ENCODE results near the gene ACTN1.

ACTN1 gene

DNA sequence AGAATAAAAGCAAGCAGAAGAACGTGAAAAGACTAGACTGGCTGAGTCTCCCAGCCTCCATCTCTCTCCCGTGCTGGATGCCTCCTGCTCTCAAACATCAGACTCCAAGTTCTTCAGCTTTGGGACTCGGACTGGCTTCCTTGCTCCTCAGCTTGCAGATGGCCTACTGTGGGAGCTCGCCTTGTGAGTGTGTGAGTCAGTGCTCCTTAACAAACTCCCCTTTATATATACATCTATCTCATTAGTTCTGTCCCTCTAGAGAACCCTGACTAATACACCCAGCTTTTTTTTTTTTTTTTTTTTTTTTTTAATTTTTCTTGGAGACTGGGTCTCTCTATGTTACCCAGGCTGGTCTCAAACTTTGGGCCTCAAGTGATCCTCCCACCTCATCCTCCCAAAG lies 46.9 kb downstream of the ACTN1 start:
- H3K4me3 ChIP-seq: no peak overlapping the region
- H3K4me1 ChIP-seq: peaks cover 33% of the 10 kb centered on the region
- H3K27me3 ChIP-seq: no peaks in the 10 kb centered on the region
- H3K36me3 ChIP-seq: peaks cover 16% of the 10 kb centered on the region
- no peak overlapping the region for H3K9ac ChIP-seq
- H4K20me1 ChIP-seq: peaks cover 58% of the 10 kb centered on the region
- H3K27ac ChIP-seq: no peak overlapping the region
- TF ChIP-seq Cebpa-rat (IDR thresholded peaks at IDR 0.05): no peak
- no peak overlapping the region for H3K4me2 ChIP-seq
- H3K9me3 ChIP-seq: no peaks in the 10 kb centered on the region

DNA sequence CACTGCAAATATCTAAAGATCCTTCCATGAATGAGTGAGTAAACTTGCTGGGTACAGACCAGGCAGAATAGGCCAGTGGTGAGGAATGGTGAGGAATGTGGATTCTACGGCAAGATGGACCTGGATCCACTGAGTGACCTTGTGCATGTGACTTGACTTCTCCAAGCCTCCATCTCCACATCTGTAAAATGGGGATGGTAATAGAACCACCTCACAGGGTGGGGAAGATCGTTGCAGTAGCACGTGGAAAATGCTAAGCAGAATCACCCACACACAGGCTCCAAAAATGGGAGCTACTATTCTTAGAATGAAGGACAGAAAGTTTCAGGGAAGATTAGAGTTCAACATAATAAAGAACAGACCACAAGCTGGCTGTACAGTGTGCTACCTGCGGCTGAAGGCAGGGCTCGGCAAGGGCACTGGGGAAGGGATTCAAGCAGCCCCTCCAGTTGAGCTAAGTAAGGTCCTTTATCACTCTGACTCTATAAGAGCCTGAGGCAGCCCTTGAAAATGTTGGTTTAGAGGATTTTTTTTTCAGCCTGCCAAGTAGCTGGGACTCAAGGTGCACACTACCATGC lies 47.5 kb downstream of the ACTN1 start:
- H4K20me1 ChIP-seq: peaks cover 53% of the 10 kb centered on the region
- H3K36me3 ChIP-seq: peaks cover 15% of the 10 kb centered on the region
- no peak overlapping the region for H3K27ac ChIP-seq

DNA sequence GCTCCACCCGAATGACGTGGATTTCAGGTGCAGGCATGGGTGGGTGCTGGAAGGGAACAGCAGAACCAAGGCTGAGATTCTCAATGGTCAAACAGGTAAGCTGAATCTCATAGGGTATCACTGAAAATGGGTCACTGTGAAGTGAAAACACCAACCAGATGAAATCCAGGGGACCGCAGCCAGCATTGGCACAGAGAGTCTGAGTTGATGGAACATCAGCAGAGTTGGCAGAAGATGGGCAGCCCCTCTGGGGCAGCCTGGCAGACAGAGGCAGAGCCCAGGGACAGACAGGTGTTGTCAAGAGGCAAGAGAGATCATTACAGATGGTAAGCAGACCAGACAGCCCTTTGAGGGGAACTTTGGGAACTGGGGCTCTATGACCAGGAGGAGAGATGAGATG lies 48.0 kb downstream of the ACTN1 start:
- Histone ChIP-seq H3K27ac (no peak overlapping the region), H3K4me1 (peaks cover 25% of the 10 kb centered on the region), H3K36me3 (peaks cover 15% of the 10 kb centered on the region), H3K4me3 (no peak overlapping the region), H4K20me1 (peaks cover 50% of the 10 kb centered on the region), H3K4me2 (no peak overlapping the region), H3K9me3 (peaks cover 10% of the 10 kb centered on the region), H3K27me3 (no peaks in the 10 kb centered on the region), H3K9ac (no peak overlapping the region)
- TF ChIP-seq Cebpa-rat (IDR thresholded peaks at IDR 0.05): no peak

More for the DNA sequence above, 47.5 kb downstream of the ACTN1 start:
- peaks cover 5% of the 10 kb centered on the region for H3K9me3 ChIP-seq
- peaks cover 29% of the 10 kb centered on the region for H3K4me1 ChIP-seq
- no peak overlapping the region for H3K9ac ChIP-seq
- no peak overlapping the region for H3K4me2 ChIP-seq
- no peaks in the 10 kb centered on the region for H3K27me3 ChIP-seq
- no peak for TF ChIP-seq Cebpa-rat (IDR thresholded peaks at IDR 0.05)
- H3K4me3 ChIP-seq: no peak overlapping the region

DNA sequence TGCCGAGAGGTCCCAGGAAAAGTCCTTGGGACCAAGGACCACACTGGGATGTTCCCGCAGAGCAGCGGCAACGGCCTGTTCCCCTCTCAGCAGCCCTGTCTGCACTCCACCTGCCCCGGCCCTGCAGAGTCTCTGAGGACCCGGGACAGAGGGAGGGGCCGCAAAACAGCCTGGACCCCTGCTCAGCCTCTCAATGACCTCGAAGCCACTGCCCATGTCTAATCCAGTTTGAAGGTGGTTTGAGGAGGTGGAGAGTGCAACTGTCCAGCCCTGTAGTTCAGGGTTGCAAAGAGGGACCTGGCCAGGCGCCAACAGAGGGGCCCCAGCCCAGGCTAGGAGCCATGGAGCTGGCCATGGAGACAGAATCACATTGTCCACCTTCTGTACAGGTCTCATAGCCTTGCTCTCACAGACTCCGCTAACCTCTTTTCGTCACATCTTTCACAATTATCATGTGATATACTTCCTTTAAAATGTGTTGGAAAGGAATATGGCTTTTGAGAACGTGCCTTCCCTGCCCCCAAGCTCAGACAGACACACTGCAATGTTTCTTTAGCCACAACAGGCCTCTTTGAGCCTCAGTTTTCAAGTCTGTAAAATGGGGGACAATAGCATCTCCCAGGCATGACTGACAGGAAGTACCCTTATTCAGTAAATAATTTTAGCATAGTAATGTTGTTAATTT lies 49.3 kb downstream of the ACTN1 start:
- no peaks in the 10 kb centered on the region for H3K27me3 ChIP-seq
- H3K4me3 ChIP-seq: no peak overlapping the region
- H3K9ac ChIP-seq: no peak overlapping the region
- peaks cover 43% of the 10 kb centered on the region for H4K20me1 ChIP-seq
- no peak overlapping the region for H3K27ac ChIP-seq
- peaks cover 19% of the 10 kb centered on the region for H3K4me1 ChIP-seq
- no peak overlapping the region; the same call in 1 of the 2 replicates for H3K4me2 ChIP-seq
- no peak for TF ChIP-seq Cebpa-rat (IDR thresholded peaks at IDR 0.05)
- peaks cover 22% of the 10 kb centered on the region for H3K9me3 ChIP-seq
- peaks cover 28% of the 10 kb centered on the region for H3K36me3 ChIP-seq

DNA sequence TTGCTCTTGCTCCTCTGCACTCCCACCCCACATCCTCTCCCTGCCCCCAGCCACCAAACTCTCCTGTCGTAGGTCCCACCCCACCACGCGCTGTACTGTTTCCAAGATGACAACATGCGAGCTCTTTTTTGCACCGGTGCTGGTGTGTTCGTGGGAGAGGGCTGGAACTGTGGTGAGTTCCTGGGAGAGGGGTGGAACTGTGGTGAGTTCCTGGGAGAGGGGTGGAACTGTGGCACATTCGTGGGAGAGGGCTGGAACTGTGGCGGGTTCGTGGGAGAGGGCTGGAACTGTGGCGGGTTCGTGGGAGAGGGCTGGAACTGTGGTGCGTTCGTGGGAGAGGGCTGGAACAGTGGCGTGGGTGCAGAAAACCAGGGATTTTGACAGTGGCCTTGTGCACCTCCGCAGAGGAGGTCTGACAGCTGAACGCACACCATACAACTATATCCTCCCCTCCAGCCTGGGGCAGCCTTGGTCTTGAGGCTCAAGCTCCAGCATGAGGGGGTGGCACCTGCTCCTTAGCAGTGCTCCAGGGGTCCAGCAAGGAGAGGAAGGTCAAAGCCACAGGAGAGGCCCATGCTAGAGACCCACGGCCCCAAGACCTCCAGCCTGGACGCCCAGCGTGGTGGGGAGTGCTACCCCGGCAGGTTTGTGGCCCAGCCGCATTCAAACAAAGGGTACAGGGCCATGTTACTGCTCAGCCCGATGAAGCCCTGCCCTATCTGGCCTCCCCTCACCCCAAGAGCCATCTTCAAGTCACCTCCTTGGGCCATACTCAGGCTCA lies 50.1 kb downstream of the ACTN1 start:
- H3K27me3 ChIP-seq: no peaks in the 10 kb centered on the region
- H3K4me2 ChIP-seq: peak overlapping the region; percentile 30
- peaks cover 36% of the 10 kb centered on the region for H3K36me3 ChIP-seq
- H3K4me3 ChIP-seq: no peak overlapping the region
- H4K20me1 ChIP-seq: peaks cover 37% of the 10 kb centered on the region
- H3K4me1 ChIP-seq: peaks cover 27% of the 10 kb centered on the region
- H3K9me3 ChIP-seq: peaks cover 22% of the 10 kb centered on the region
- no peak overlapping the region for H3K9ac ChIP-seq
- no peak for TF ChIP-seq Cebpa-rat (IDR thresholded peaks at IDR 0.05)
- 0 out of 2 replicates have a peak overlapping the region, but pooled peaks have one; percentile 3 for H3K27ac ChIP-seq

DNA sequence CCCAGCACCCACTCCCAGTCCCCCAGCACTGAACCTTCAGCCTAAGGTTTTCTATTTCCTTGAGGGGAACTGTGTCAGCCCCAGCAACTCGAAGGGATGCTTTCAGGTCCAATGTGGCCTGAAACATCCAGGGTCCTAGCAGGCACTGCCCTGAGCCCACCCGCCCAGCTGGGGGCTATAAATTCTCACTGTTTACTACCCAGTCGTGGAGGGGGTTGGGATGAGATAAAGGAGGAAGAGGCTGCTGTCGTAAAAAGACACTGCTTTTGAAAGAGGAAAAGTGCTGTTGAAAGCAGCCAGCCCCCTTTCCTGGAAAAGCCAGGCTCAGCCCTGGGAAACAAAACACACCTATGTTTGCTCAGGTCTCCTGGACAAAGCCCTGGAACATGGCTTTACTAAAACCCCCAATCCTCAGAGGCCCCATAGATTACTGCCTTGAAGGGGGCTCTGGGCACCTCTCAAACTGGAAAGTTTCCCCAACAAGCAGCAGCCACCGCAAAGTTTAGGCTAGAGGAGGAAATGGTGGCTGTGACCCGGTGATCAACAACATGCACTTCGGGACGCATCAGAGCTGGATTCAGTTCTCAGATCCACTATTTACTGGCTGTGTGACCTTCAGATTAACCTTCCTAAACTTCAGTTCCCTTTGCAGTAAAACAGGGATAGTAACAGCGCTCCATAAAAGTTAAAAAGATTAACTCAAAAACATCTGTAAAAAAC lies 51.0 kb downstream of the ACTN1 start:
- Histone ChIP-seq H3K4me3 (no peak overlapping the region), H3K9ac (no peak overlapping the region), H3K36me3 (peaks cover 38% of the 10 kb centered on the region), H3K4me2 (peak overlapping the region; percentile 30), H3K27ac (0 out of 2 replicates have a peak overlapping the region, but pooled peaks have one; percentile 3), H4K20me1 (peaks cover 36% of the 10 kb centered on the region), H3K27me3 (no peaks in the 10 kb centered on the region), H3K9me3 (peaks cover 22% of the 10 kb centered on the region), H3K4me1 (peaks cover 36% of the 10 kb centered on the region)
- TF ChIP-seq Cebpa-rat (IDR thresholded peaks at IDR 0.05): no peak

DNA sequence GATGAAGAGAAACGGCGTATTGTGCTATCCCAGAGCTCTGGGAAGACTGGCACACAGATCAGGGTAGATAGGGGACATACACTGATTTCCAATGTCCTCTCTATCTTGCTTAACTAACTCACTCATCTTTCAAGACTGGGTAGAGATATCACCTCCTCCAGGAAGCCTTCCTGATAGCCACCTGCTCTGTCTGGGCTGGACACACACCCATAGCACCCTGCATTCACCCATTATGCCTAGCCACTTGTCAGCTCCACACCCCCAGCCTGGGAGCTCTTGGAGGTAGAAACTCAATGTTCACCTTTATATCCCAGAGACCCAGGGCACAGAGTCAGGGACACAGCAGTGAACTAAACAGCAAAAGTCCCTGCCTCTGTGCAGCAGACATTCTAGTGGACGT lies 52.0 kb downstream of the ACTN1 start:
- Histone ChIP-seq H3K36me3 (peaks cover 47% of the 10 kb centered on the region), H3K9me3 (peaks cover 22% of the 10 kb centered on the region), H3K27ac (no peak overlapping the region), H3K27me3 (no peaks in the 10 kb centered on the region), H4K20me1 (peaks cover 36% of the 10 kb centered on the region), H3K9ac (no peak overlapping the region), H3K4me3 (no peak overlapping the region), H3K4me2 (no peak overlapping the region), H3K4me1 (peaks cover 36% of the 10 kb centered on the region)
- TF ChIP-seq Cebpa-rat (IDR thresholded peaks at IDR 0.05): no peak

DNA sequence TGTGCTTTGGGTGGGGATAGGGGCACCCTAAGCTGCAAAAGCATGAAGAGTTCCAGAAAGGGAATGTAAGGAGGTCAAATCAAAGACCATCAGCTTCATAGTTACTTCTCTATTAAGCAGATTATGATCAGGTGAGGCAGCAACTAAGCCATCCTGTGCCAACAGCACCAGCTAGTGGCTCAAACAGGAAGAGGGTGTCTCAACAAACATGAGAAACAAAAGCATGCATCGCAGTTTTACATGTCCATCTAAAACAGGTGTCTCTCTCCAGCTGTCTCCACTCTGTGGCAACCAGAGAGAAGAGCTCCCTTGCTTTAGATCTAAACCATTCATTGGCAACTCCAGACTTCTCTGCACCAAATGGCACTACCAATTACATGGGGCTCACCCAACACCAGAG lies 52.9 kb downstream of the ACTN1 start:
- Histone ChIP-seq H3K27me3 (no peaks in the 10 kb centered on the region), H3K4me2 (no peak overlapping the region), H3K27ac (no peak overlapping the region), H3K4me3 (no peak overlapping the region), H3K9me3 (peaks cover 22% of the 10 kb centered on the region), H3K9ac (no peak overlapping the region), H3K36me3 (peaks cover 52% of the 10 kb centered on the region), H4K20me1 (peaks cover 27% of the 10 kb centered on the region), H3K4me1 (peaks cover 36% of the 10 kb centered on the region)
- no peak for TF ChIP-seq Cebpa-rat (IDR thresholded peaks at IDR 0.05)

DNA sequence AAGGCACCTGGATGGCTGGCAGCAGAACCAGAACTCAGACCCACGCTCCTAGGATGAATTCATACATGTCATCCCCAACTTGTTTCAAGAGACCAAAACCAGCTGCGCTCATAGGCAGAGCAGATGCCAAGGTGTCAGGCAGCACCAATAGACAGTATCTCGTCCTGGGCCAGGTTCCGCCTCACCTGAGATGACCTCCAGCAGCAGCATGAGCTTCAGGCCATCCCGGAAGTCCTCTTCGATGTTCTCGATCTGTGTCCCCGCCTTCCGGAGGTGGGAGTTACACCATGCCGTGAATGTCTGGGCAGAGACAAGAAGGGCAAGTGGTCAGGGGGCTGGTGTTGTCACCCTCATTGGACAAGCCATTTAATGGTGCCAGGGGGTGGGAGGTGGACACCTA lies 53.7 kb downstream of the ACTN1 start:
- Histone ChIP-seq H3K27ac (no peak overlapping the region), H3K4me2 (no peak overlapping the region), H3K36me3 (peaks cover 61% of the 10 kb centered on the region), H4K20me1 (peaks cover 18% of the 10 kb centered on the region), H3K4me1 (peaks cover 36% of the 10 kb centered on the region), H3K4me3 (no peak overlapping the region), H3K9ac (no peak overlapping the region), H3K27me3 (no peaks in the 10 kb centered on the region), H3K9me3 (peaks cover 22% of the 10 kb centered on the region)
- TF ChIP-seq Cebpa-rat (IDR thresholded peaks at IDR 0.05): no peak
